Measurements from ENCODE around the gene WFIKKN1. TPM values are rescaled to one million over a fixed set of nuclear protein-coding genes. Genes with fewer than 3 reads are reported as not detected.

The WFIKKN1 gene
- total RNA-seq, 1 donor from 2014 or later = not detected

- no peak for DNase-seq
Measured at GRCh38 chr16:674214-674881, 43.6 kb downstream of the WFIKKN1 start.

- DNase-seq = no peak
Measured at GRCh38 chr16:674968-675883, 44.4 kb downstream of the WFIKKN1 start, which contains the start of gene RHBDL1. Gene RHBDL1 (plus strand): TSS chr16:675671. CDS start chr16:675791, 120 bp downstream.

- DNase-seq = no peak
Measured at GRCh38 chr16:675884-676564, 45.2 kb downstream of the WFIKKN1 start.

GRCh38 chr16:676565-676902 is 45.7 kb downstream of the WFIKKN1 start:
- DNase-seq = no peak

- DNase-seq = peak; percentile 68
Measured at GRCh38 chr16:676913-677312, 46.1 kb downstream of the WFIKKN1 start.

- peak; percentile 59 for DNase-seq
Measured at GRCh38 chr16:677316-678190, 46.8 kb downstream of the WFIKKN1 start.

GRCh38 chr16:678209-678857 is 47.5 kb downstream of the WFIKKN1 start:
- no peak for DNase-seq

GRCh38 chr16:678858-679813 is 48.4 kb downstream of the WFIKKN1 start:
- peak; percentile 83 for DNase-seq

GRCh38 chr16:679814-680624 is 49.2 kb downstream of the WFIKKN1 start, which contains the start of gene STUB1:
Gene STUB1 (plus strand): TSS chr16:680410. CDS start chr16:680526, 116 bp downstream.
- peak; percentile 95 for DNase-seq

- no peak for DNase-seq
Measured at GRCh38 chr16:680625-680945, 49.8 kb downstream of the WFIKKN1 start.

- DNase-seq = no peak
Measured at GRCh38 chr16:680967-681745, 50.4 kb downstream of the WFIKKN1 start.

GRCh38 chr16:681746-682427 is 51.1 kb downstream of the WFIKKN1 start:
- DNase-seq = no peak

- DNase-seq = no peak
Measured at GRCh38 chr16:682493-683395, 52.0 kb downstream of the WFIKKN1 start.

GRCh38 chr16:683396-684070 is 52.7 kb downstream of the WFIKKN1 start:
- no peak for DNase-seq

Data from tongue (tissue), 2 donors.